BE2C (cell line): Measurements from ENCODE around the gene PRRC1.
"Not testable (repeated sequence)": the region's sequence is repeated elsewhere in the genome, so short reads cannot be mapped to it uniquely, and the experiment has no call there.

Experiments used
- DNase-seq: peaks from one replicate; pipeline ENCODE4 v3.0.0-alpha.2; 2020
- H3K27me3 ChIP-seq: fragments of 250-450 bp; sonication (Bioruptor Pico); 2 replicates; pipeline ENCODE4 v1.5.1; 2020; ENCODE audit warnings: mild to moderate bottlenecking
- H3K36me3 ChIP-seq: fragments of 250-450 bp; sonication (Bioruptor Pico); 2 replicates; pipeline ENCODE4 v1.5.1; 2020; ENCODE audit warnings: mild to moderate bottlenecking
- H3K4me1 ChIP-seq: fragments of 250-450 bp; sonication (Bioruptor Pico); 2 replicates; pipeline ENCODE4 v1.5.1; 2020
- H3K4me3 ChIP-seq: 2 replicates; pipeline ENCODE4 v1.5.1; 2011; ENCODE audit warnings: low read depth, low read length
- H3K9me3 ChIP-seq: fragments of 250-450 bp; sonication (Bioruptor Pico); 2 replicates; pipeline ENCODE4 v1.5.1; 2020
- CTCF ChIP-seq: IDR thresholded peaks from 2 replicates; pipeline ENCODE4 v1.5.1; 2012; ENCODE audit warnings: mild to moderate bottlenecking, low read depth, low read length

The PRRC1 gene

DNA sequence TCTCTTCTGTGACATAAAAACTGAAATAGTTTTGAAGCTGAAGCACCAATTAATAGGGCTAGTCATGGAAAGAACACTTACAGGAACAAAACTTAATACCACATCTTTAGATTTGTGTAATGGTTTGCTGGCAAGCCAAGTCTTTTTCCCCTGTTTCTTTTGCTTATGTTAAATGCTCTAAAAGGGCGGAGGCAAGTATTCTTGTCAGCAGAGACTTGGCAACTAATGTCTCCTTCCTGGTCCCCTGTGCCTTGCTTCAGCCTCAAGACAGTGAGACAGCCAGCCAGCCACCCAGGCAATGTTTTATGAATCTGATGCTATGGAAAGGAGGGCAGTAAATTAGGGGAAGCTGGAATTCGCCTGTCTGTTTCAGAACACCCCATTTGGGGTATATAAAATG is 45.7 kb downstream of the PRRC1 start:
- H3K36me3 ChIP-seq: no peaks in the 10 kb centered on the region
- no peak overlapping the region for H3K4me3 ChIP-seq
- H3K4me1 ChIP-seq: no peaks in the 10 kb centered on the region
- no peak for TF ChIP-seq CTCF
- no peaks in the 10 kb centered on the region for H3K9me3 ChIP-seq
- H3K27me3 ChIP-seq: no peaks in the 10 kb centered on the region; the same call in 1 of the 2 replicates
- no peak for DNase-seq

GRCh38 chr5:127564002-127564769 is 46.7 kb downstream of the PRRC1 start:
- H3K27me3 ChIP-seq: no peaks in the 10 kb centered on the region; the same call in 1 of the 2 replicates
- TF ChIP-seq CTCF: peak; percentile 75
- peak; percentile 55 for DNase-seq

GRCh38 chr5:127565586-127566270 is 48.3 kb downstream of the PRRC1 start:
- Histone ChIP-seq H3K36me3 (no peaks in the 10 kb centered on the region), H3K4me1 (no peaks in the 10 kb centered on the region), H3K4me3 (no peak overlapping the region), H3K9me3 (no peaks in the 10 kb centered on the region), H3K27me3 (no peaks in the 10 kb centered on the region; the same call in 1 of the 2 replicates)
- DNase-seq: no peak
- TF ChIP-seq CTCF: no peak

More at GRCh38 chr5:127564002-127564769, 46.7 kb downstream of the PRRC1 start:
- Histone ChIP-seq H3K4me1 (no peaks in the 10 kb centered on the region), H3K36me3 (no peaks in the 10 kb centered on the region), H3K9me3 (no peaks in the 10 kb centered on the region), H3K4me3 (no peak overlapping the region)

DNA sequence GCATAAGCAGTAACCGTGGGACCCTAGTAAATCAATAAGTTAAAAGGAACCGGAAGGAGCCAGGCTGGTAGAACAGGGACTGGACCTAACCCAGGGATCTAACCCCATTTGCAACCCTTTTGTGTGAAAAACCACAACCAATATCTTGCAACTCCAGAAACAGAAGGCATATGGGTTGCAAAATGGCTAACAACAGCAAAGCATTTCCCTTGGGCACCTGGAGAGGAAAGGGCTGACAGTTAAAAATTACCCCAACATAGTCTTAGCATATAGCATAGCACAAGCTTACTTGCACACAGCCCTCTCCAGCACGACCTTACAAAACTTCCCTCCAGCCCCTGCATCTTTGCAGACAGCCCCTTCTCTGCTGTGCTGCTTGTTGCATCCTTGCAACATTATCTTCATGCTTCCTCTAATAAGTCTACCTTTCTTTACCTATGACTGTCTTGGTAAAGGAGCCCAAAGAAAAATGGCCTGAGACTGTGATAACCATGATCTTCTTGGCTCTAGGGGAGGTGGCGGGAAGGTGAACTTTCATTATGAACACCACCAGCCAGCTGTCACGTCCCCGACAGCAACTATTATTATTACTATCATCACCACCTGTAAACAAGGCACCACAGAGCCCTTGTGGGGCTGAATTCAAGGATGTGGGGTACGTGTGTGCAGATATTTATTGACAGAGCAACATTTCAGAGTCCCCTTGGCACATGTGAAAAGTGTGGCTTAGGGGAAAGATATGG is 49.8 kb downstream of the PRRC1 start:
- TF ChIP-seq CTCF: no peak
- Histone ChIP-seq H3K4me3 (no peak overlapping the region), H3K4me1 (no peaks in the 10 kb centered on the region), H3K27me3 (no peaks in the 10 kb centered on the region), H3K9me3 (no peaks in the 10 kb centered on the region), H3K36me3 (no peaks in the 10 kb centered on the region)
- no peak for DNase-seq

DNA sequence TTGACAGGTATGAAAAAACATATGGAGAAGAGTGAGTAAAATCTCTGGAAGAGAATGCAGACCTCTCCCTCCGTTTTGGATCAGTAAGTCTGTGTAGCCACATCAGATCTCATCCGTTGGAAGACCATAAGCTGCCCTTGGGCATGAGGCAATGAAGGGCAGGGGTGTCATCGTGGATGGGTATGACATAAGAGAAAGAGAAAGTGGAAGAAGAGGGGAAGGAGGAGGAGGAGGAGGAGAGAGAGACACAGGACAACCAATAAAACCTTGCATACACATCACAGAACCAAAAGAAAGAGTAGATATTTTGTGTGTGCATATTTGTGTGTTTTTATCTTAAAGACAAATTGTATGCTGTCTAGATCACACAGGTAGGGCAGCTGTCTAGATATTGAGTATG is 50.7 kb downstream of the PRRC1 start:
- TF ChIP-seq CTCF: no peak
- no peak for DNase-seq
- Histone ChIP-seq H3K4me1 (no peaks in the 10 kb centered on the region), H3K36me3 (no peaks in the 10 kb centered on the region), H3K9me3 (no peaks in the 10 kb centered on the region), H3K4me3 (no peak overlapping the region), H3K27me3 (no peaks in the 10 kb centered on the region)

- not testable (repeated sequence) for H3K27me3 ChIP-seq, H3K4me3 ChIP-seq, DNase-seq, H3K9me3 ChIP-seq, H3K4me1 ChIP-seq, H3K36me3 ChIP-seq
Measured at GRCh38 chr5:127569471-127569870, 52.0 kb downstream of the PRRC1 start.
